B cell (primary cell): ENCODE results near the gene PTPRN2.

Source experiments
- CTCF ChIP-seq: fragments of 200-600 bp; IDR thresholded peaks from one replicate; pipeline ENCODE4 v1.8.0; 2022; ENCODE audit warnings: antibody characterized with exemption, mild to moderate bottlenecking
- EZH2 ChIP-seq: IDR thresholded peaks from 2 replicates; pipeline ENCODE4 v1.6.1; 2012; ENCODE audit warnings: borderline replicate concordance, low read depth, mild to moderate bottlenecking, moderate library complexity, low read length; ENCODE audit not compliant: insufficient read depth, poor library complexity, severe bottlenecking

DNA sequence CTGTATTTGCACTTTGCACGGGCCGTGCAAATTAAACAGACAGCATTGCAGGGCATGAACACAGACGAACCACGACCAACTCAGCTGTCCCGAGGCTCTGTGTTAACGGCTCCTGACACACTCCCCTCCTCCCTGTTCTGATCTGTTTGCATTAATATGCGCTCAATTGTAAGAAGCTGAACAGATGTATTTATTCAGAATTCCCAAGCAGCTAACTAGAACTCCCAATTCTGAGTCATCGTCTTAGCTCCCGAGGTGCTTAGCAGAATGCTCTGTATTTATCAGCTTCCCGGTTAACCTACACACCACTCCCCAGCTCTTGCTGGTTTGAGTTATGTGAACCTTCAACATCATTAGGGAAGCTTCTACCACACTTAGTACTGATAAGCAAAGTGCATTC lies 286.4 kb downstream of the PTPRN2 start:
- TF ChIP-seq CTCF, result no peak
- TF ChIP-seq EZH2, result no peak
